ENCODE measurements around the gene MRPS25. TPM values are rescaled to one million over a fixed set of nuclear protein-coding genes. Genes with fewer than 3 reads are reported as not detected.

Gene MRPS25
- polyA plus RNA-seq, 1 experiment: 22.8 TPM

GRCh38 chr3:15043408-15044171, 21.5 kb downstream of the MRPS25 start:
- TF ChIP-seq CTCF (IDR thresholded peaks at IDR 0.05; ENCODE audit: low read depth, low read length): no peak
- Histone ChIP-seq H3K4me3 (ENCODE audit: low read depth, low read length) (no peak overlapping the region), H3K27ac (ENCODE audit: low read depth, low read length) (no peak overlapping the region), H3K27me3 (ENCODE audit: control insufficient read depth, insufficient read depth, low read length) (no peaks in the 10 kb centered on the region), H3K9me3 (ENCODE audit: control insufficient read depth, insufficient read depth, low read length) (no peaks in the 10 kb centered on the region)
- ChIA-PET CTCF (no interaction called here), POLR2A (no interaction called here)
- no peak for DNase-seq (ENCODE audit: low read depth, low spot score)

GRCh38 chr3:15042936-15043335, 22.2 kb downstream of the MRPS25 start:
- DNase-seq (ENCODE audit: low read depth, low spot score): no peak
- Histone ChIP-seq H3K27me3 (ENCODE audit: control insufficient read depth, insufficient read depth, low read length) (no peaks in the 10 kb centered on the region), H3K27ac (ENCODE audit: low read depth, low read length) (no peak overlapping the region), H3K9me3 (ENCODE audit: control insufficient read depth, insufficient read depth, low read length) (no peaks in the 10 kb centered on the region), H3K4me3 (ENCODE audit: low read depth, low read length) (no peak overlapping the region)
- ChIA-PET CTCF (no interaction called here), POLR2A (no interaction called here)
- no peak for TF ChIP-seq CTCF (IDR thresholded peaks at IDR 0.05; ENCODE audit: low read depth, low read length)

GRCh38 chr3:15041950-15042349, 23.2 kb downstream of the MRPS25 start:
- Histone ChIP-seq H3K9me3 (ENCODE audit: control insufficient read depth, insufficient read depth, low read length) (no peaks in the 10 kb centered on the region), H3K4me3 (ENCODE audit: low read depth, low read length) (no peak overlapping the region), H3K27me3 (ENCODE audit: control insufficient read depth, insufficient read depth, low read length) (no peaks in the 10 kb centered on the region), H3K27ac (ENCODE audit: low read depth, low read length) (no peak overlapping the region)
- POLR2A ChIA-PET: no interaction called here
- TF ChIP-seq CTCF (IDR thresholded peaks at IDR 0.05; ENCODE audit: low read depth, low read length): no peak
- no peak for DNase-seq (ENCODE audit: low read depth, low spot score)
- CTCF ChIA-PET: no interaction called here

GRCh38 chr3:15040844-15041243, 24.3 kb downstream of the MRPS25 start:
- Histone ChIP-seq H3K9me3 (ENCODE audit: control insufficient read depth, insufficient read depth, low read length) (no peaks in the 10 kb centered on the region), H3K4me3 (ENCODE audit: low read depth, low read length) (no peak overlapping the region), H3K27ac (ENCODE audit: low read depth, low read length) (no peak overlapping the region), H3K27me3 (ENCODE audit: control insufficient read depth, insufficient read depth, low read length) (no peaks in the 10 kb centered on the region)
- no peak for TF ChIP-seq CTCF (IDR thresholded peaks at IDR 0.05; ENCODE audit: low read depth, low read length)
- DNase-seq (ENCODE audit: low read depth, low spot score): no peak
- POLR2A ChIA-PET: no interaction called here
- CTCF ChIA-PET: no interaction called here

- CTCF ChIA-PET: interaction anchor here (0.8 to 1.3 kb wide), 3 partner anchors 10 to 112 kb away, joined by 3 to 7 read pairs (median 5); no protein-coding TSS in a partner anchor
- no peak for TF ChIP-seq CTCF (IDR thresholded peaks at IDR 0.05; ENCODE audit: low read depth, low read length)
- no peak for DNase-seq (ENCODE audit: low read depth, low spot score)
- Histone ChIP-seq H3K9me3 (ENCODE audit: control insufficient read depth, insufficient read depth, low read length) (no peaks in the 10 kb centered on the region), H3K27ac (ENCODE audit: low read depth, low read length) (no peak overlapping the region), H3K27me3 (ENCODE audit: control insufficient read depth, insufficient read depth, low read length) (no peaks in the 10 kb centered on the region), H3K4me3 (ENCODE audit: low read depth, low read length) (no peak overlapping the region)
- POLR2A ChIA-PET: no interaction called here
Measured at GRCh38 chr3:15038306-15038705, 26.8 kb downstream of the MRPS25 start.
